Neural cell (in vitro differentiated cells): ENCODE results near the gene COL23A1. TPM values are rescaled to one million over a fixed set of nuclear protein-coding genes. Genes with fewer than 3 reads are reported as not detected.

Experiments
- H2AFZ ChIP-seq: fragments of 200-600, 300-800 bp; sonication (generic), shearing (Covaris generic); 2 replicates; pipeline ENCODE4 v1.6.0; 2014; ENCODE audit warnings: low read depth, mild to moderate bottlenecking, antibody characterized with exemption, low read length, moderate library complexity
- H3F3A ChIP-seq: fragments of 200-600 bp; shearing (Covaris generic); 2 replicates; pipeline ENCODE4 v1.6.1; 2016; ENCODE audit warnings: mild to moderate bottlenecking, moderate library complexity, mixed read lengths, antibody characterized with exemption, low read length; ENCODE audit not compliant: insufficient read depth, poor library complexity, severe bottlenecking
- H3K27ac ChIP-seq: fragments of 200-600, 300-800 bp; sonication (generic), shearing (Covaris generic); 2 replicates; pipeline ENCODE4 v1.5.1; 2014; ENCODE audit warnings: mild to moderate bottlenecking, low read length, moderate library complexity
- H3K27me3 ChIP-seq: fragments of 300-800, 200-600 bp; sonication (generic), shearing (Covaris generic); 2 replicates; pipeline ENCODE4 v1.6.0; 2014; ENCODE audit warnings: mild to moderate bottlenecking, low read depth, low read length, moderate library complexity; ENCODE audit not compliant: insufficient read depth
- H3K36me3 ChIP-seq: fragments of 300-800, 200-600 bp; sonication (generic), shearing (Covaris generic); 2 replicates; pipeline ENCODE4 v1.5.1; 2014; ENCODE audit warnings: mild to moderate bottlenecking, antibody characterized with exemption, low read length, moderate library complexity; ENCODE audit not compliant: insufficient read depth
- H3K4me2 ChIP-seq: fragments of 300-800, 200-600 bp; sonication (generic), shearing (Covaris generic); 2 replicates; pipeline ENCODE4 v1.6.0; 2014; ENCODE audit warnings: mild to moderate bottlenecking, low read length
- H3K4me3 ChIP-seq: fragments of 300-800, 200-600 bp; sonication (generic), shearing (Covaris generic); 2 replicates; pipeline ENCODE4 v1.5.1; 2014; ENCODE audit warnings: mild to moderate bottlenecking, low read length, moderate library complexity
- H3K79me2 ChIP-seq: fragments of 200-600 bp; shearing (Covaris generic); replicated peaks from 2 replicates; pipeline ENCODE4 v1.6.0; 2014; ENCODE audit warnings: mild to moderate bottlenecking, low read length, moderate library complexity; ENCODE audit not compliant: insufficient read depth
- H3K9ac ChIP-seq: fragments of 300-800, 200-600 bp; sonication (generic), shearing (Covaris generic); 2 replicates; pipeline ENCODE4 v1.6.1; 2016; ENCODE audit warnings: mild to moderate bottlenecking, low read length, mixed read lengths
- H3K9me2 ChIP-seq: fragments of 200-600 bp; shearing (Covaris generic); 2 replicates; pipeline ENCODE4 v1.6.1; 2016; ENCODE audit warnings: mild to moderate bottlenecking, low read length, mixed read lengths; ENCODE audit not compliant: insufficient read depth
- H3K9me3 ChIP-seq: fragments of 200-600, 300-800 bp; sonication (generic), shearing (Covaris generic); 2 replicates; pipeline ENCODE4 v1.6.1; 2016; ENCODE audit warnings: mild to moderate bottlenecking, mixed run types, low read length, moderate library complexity, mixed read lengths
- H4K20me1 ChIP-seq: fragments of 200-600 bp; shearing (Covaris generic); 2 replicates; pipeline ENCODE4 v1.6.1; 2016; ENCODE audit warnings: mild to moderate bottlenecking, mixed run types; ENCODE audit not compliant: insufficient read depth
- CTCF ChIP-seq: fragments of 450-650 bp; IDR thresholded peaks from 2 replicates; pipeline ENCODE4 v1.5.1; 2014; ENCODE audit warnings: antibody characterized with exemption, mild to moderate bottlenecking, moderate library complexity; ENCODE audit not compliant: poor library complexity, severe bottlenecking
- EP300 ChIP-seq: fragments of 450-650 bp; conservative IDR thresholded peaks from 2 replicates; pipeline ENCODE4 v1.6.1; 2014; ENCODE audit warnings: antibody characterized with exemption, mild to moderate bottlenecking, moderate library complexity; ENCODE audit not compliant: poor library complexity, severe bottlenecking
- EZH2 ChIP-seq: fragments of 200-600, 300-800 bp; shearing (Covaris generic), sonication (generic); IDR thresholded peaks from 2 replicates; pipeline ENCODE4 v1.6.1; 2014; ENCODE audit warnings: antibody characterized with exemption, low read length, borderline replicate concordance, mild to moderate bottlenecking; ENCODE audit not compliant: insufficient read depth, poor library complexity, severe bottlenecking
- MXI1 ChIP-seq: fragments of 450-650 bp; conservative IDR thresholded peaks from 2 replicates; pipeline ENCODE4 v1.6.1; 2014; ENCODE audit warnings: antibody characterized with exemption, mild to moderate bottlenecking; ENCODE audit not compliant: poor library complexity, severe bottlenecking
- POLR2AphosphoS5 ChIP-seq: IDR thresholded peaks from 2 replicates; pipeline ENCODE4 v1.6.1; 2012
- RAD21 ChIP-seq: fragments of 450-650 bp; conservative IDR thresholded peaks from 2 replicates; pipeline ENCODE4 v1.6.1; 2014; ENCODE audit warnings: antibody characterized with exemption, mild to moderate bottlenecking, moderate library complexity
- SMC3 ChIP-seq: fragments of 450-650 bp; conservative IDR thresholded peaks from 2 replicates; pipeline ENCODE4 v1.6.1; 2014; ENCODE audit warnings: antibody characterized with exemption, mild to moderate bottlenecking, moderate library complexity; ENCODE audit not compliant: poor library complexity
- TAF1 ChIP-seq: IDR thresholded peaks from 2 replicates; pipeline ENCODE4 v1.6.1; 2012; ENCODE audit warnings: low read depth
- polyA plus RNA-seq: library from polyadenylated mRNA; depleted of rRNA; stranded (reverse); fragments of >200 nt; gene quantifications from 2 replicates; pipeline ENCODE4 v1.2.3, GENCODE V29; 2014
- TF ChIP-seq, protein P1 (sequence below): IDR thresholded peaks from 2 replicates; pipeline ENCODE4 v1.6.1; 2012; ENCODE audit warnings: borderline replicate concordance

Gene COL23A1
- polyA plus RNA-seq, 1 donor from 2014 or later = not detected

DNA sequence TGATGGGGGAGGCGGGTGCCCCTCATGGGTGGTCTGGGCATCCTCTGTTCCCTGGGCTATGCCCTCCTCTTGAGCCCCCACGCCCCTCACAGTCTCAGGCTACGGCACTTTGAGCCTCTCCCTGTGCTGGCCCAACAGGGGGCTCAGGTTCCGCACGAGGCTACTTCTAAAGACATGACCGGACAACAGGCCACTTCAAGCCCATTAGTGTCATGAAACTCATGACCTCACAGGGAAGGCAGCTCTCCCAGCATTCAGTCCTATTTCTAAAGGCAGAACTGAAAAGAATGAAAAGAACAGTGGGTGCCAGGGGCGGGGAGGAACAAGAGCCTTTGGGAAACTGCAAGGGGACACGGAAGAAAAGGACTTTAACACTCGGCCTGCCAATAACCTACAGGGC, 45.0 kb downstream of the COL23A1 start:
- H3K9me3 ChIP-seq = no peaks in the 10 kb centered on the region
- TF ChIP-seq SMC3 = no peak
- no peak for TF ChIP-seq EP300
- no peak for TF ChIP-seq RAD21
- no peak for TF ChIP-seq TAF1
- TF ChIP-seq, protein P1, sequence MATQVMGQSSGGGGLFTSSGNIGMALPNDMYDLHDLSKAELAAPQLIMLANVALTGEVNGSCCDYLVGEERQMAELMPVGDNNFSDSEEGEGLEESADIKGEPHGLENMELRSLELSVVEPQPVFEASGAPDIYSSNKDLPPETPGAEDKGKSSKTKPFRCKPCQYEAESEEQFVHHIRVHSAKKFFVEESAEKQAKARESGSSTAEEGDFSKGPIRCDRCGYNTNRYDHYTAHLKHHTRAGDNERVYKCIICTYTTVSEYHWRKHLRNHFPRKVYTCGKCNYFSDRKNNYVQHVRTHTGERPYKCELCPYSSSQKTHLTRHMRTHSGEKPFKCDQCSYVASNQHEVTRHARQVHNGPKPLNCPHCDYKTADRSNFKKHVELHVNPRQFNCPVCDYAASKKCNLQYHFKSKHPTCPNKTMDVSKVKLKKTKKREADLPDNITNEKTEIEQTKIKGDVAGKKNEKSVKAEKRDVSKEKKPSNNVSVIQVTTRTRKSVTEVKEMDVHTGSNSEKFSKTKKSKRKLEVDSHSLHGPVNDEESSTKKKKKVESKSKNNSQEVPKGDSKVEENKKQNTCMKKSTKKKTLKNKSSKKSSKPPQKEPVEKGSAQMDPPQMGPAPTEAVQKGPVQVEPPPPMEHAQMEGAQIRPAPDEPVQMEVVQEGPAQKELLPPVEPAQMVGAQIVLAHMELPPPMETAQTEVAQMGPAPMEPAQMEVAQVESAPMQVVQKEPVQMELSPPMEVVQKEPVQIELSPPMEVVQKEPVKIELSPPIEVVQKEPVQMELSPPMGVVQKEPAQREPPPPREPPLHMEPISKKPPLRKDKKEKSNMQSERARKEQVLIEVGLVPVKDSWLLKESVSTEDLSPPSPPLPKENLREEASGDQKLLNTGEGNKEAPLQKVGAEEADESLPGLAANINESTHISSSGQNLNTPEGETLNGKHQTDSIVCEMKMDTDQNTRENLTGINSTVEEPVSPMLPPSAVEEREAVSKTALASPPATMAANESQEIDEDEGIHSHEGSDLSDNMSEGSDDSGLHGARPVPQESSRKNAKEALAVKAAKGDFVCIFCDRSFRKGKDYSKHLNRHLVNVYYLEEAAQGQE = no peak
- no peak for TF ChIP-seq POLR2AphosphoS5
- no peak for TF ChIP-seq CTCF
- no peaks in the 10 kb centered on the region for H3F3A ChIP-seq
- no peaks in the 10 kb centered on the region for H4K20me1 ChIP-seq
- H3K9ac ChIP-seq = no peak overlapping the region
- H2AFZ ChIP-seq = no peak overlapping the region
- no peaks in the 10 kb centered on the region for H3K36me3 ChIP-seq
- H3K9me2 ChIP-seq = no peaks in the 10 kb centered on the region
- H3K79me2 ChIP-seq = no peaks in the 10 kb centered on the region
- H3K4me3 ChIP-seq = no peak overlapping the region
- H3K4me2 ChIP-seq = no peak overlapping the region
- H3K27me3 ChIP-seq = peaks cover 15% of the 10 kb centered on the region
- H3K27ac ChIP-seq = no peak overlapping the region

GRCh38 chr5:178544166-178544834, 45.9 kb downstream of the COL23A1 start:
- Histone ChIP-seq H2AFZ (no peak overlapping the region), H4K20me1 (no peaks in the 10 kb centered on the region), H3K9ac (no peak overlapping the region), H3K27me3 (peaks cover 15% of the 10 kb centered on the region), H3K4me2 (no peak overlapping the region), H3K27ac (no peak overlapping the region), H3K4me3 (no peak overlapping the region), H3F3A (no peaks in the 10 kb centered on the region), H3K9me3 (no peaks in the 10 kb centered on the region), H3K9me2 (no peaks in the 10 kb centered on the region), H3K36me3 (no peaks in the 10 kb centered on the region), H3K79me2 (no peaks in the 10 kb centered on the region)
- TF ChIP-seq MXI1 = no peak
- TF ChIP-seq TAF1 = no peak
- no peak for TF ChIP-seq SMC3
- TF ChIP-seq, protein P1 = no peak
- no peak for TF ChIP-seq EP300
- TF ChIP-seq POLR2AphosphoS5 = no peak
- TF ChIP-seq EZH2 = no peak
- TF ChIP-seq RAD21 = no peak
- no peak for TF ChIP-seq CTCF
